Endothelial cell of umbilical vein (primary cell): ENCODE results near the gene RBMY1A1. TPM values are rescaled to one million over a fixed set of nuclear protein-coding genes. Genes with fewer than 3 reads are reported as not detected.
"Not testable (repeated sequence)": the region's sequence is repeated elsewhere in the genome, so short reads cannot be mapped to it uniquely, and the experiment has no call there.

Source experiments
- BruUV-seq: library from RNA; stranded (reverse); fragments of 400-500 nt; replicated peaks from 2 replicates; lab custom pipeline; 2021; lab: Mats Ljungman, UMichigan
- CTCF ChIA-PET: fragments of 300-600, 350-600 bp; sonication (Branson Sonifier 250); formaldehyde crosslinking; loops from one replicate; lab custom pipeline; 2021; ENCODE audit warnings: antibody characterized with exemption, inconsistent platforms; lab: Charles Lee
- POLR2A ChIA-PET: fragments of 300-600, 350-600 bp; sonication (Branson Sonifier 250); formaldehyde crosslinking; loops from one replicate; lab custom pipeline; 2021; ENCODE audit warnings: antibody characterized with exemption, inconsistent platforms; lab: Charles Lee
- DNase-seq: peaks from one replicate; pipeline ENCODE4 v3.0.0-alpha.2; 2011; ENCODE audit warnings: low read depth, low spot score
- FAIRE-seq: peaks from 2 replicates; lab custom pipeline; 2011; peaks lifted over from hg19 to GRCh38; lab: Jason Lieb, UNC
- H2AFZ ChIP-seq: 2 replicates; pipeline ENCODE4 v1.6.0; 2012; ENCODE audit warnings: low read depth, low read length, control low read depth, inconsistent platforms
- H3K27ac ChIP-seq: 2 replicates; pipeline ENCODE4 v1.5.1; 2011; ENCODE audit warnings: low read depth, mild to moderate bottlenecking, control low read depth, low read length, moderate library complexity; ENCODE audit not compliant: insufficient read depth
- H3K27me3 ChIP-seq, 2 experiments: 2 replicates each; pipeline versions ENCODE4 v1.6.0 to v1.6.1; 2011; ENCODE audit warnings: low read length in 2 of 2, mixed read lengths in 1 of 2; ENCODE audit not compliant: control insufficient read depth in 2 of 2, insufficient read depth in 2 of 2
- H3K36me3 ChIP-seq, 2 experiments: 2 replicates in 1 of 2; 3 replicates in 1 of 2; pipeline ENCODE4 v1.5.1; 2011; ENCODE audit warnings: low read length in 2 of 2, mild to moderate bottlenecking in 1 of 2, moderate library complexity in 1 of 2; ENCODE audit not compliant: control insufficient read depth in 2 of 2, insufficient read depth in 2 of 2; ENCODE audit errors: extremely low read depth in 1 of 2
- H3K4me1 ChIP-seq: 3 replicates; pipeline ENCODE4 v1.5.1; 2011; ENCODE audit warnings: mild to moderate bottlenecking, low read length; ENCODE audit not compliant: control insufficient read depth, insufficient read depth; ENCODE audit errors: extremely low read depth
- H3K4me2 ChIP-seq: 2 replicates; pipeline ENCODE4 v1.6.1; 2011; ENCODE audit warnings: low read length, control low read depth, mixed read lengths; ENCODE audit not compliant: insufficient read depth
- H3K4me3 ChIP-seq, 3 experiments: fragments of 200-600 bp in 1 of 3; sonication (generic), shearing (Covaris generic) in 1 of 3; replicated peaks in 1 of 3; 2 replicates each; pipeline ENCODE4 v1.5.1; 2011 to 2016; ENCODE audit warnings: control low read depth in 3 of 3, low read length in 3 of 3, mild to moderate bottlenecking in 2 of 3, inconsistent platforms in 1 of 3, low read depth in 1 of 3, moderate library complexity in 1 of 3; ENCODE audit not compliant: insufficient read depth in 1 of 3
- H3K79me2 ChIP-seq: 2 replicates; pipeline ENCODE4 v1.6.0; 2012; ENCODE audit warnings: low read length, inconsistent platforms; ENCODE audit not compliant: control insufficient read depth, insufficient read depth
- H3K9ac ChIP-seq: replicated peaks from 2 replicates; pipeline ENCODE3; 2011; ENCODE audit warnings: low read length, control low read depth; ENCODE audit not compliant: insufficient read depth; ENCODE audit errors: extremely low read depth
- H3K9me1 ChIP-seq: replicated peaks from 3 replicates; pipeline ENCODE4 v1.6.0; 2011; ENCODE audit warnings: mild to moderate bottlenecking, low read length; ENCODE audit not compliant: control insufficient read depth, insufficient read depth; ENCODE audit errors: extremely low read depth
- H3K9me3 ChIP-seq: replicated peaks from 2 replicates; pipeline ENCODE4 v1.5.1; 2012; ENCODE audit warnings: low read length, inconsistent platforms; ENCODE audit not compliant: control insufficient read depth, insufficient read depth
- H4K20me1 ChIP-seq: replicated peaks from 2 replicates; pipeline ENCODE3; 2011; ENCODE audit warnings: mild to moderate bottlenecking, low read length; ENCODE audit not compliant: control insufficient read depth, insufficient read depth; ENCODE audit errors: extremely low read depth
- CTCF ChIP-seq, 2 donors: IDR thresholded peaks; 1 replicate in 1 of 2; 2 replicates in 1 of 2; pipeline ENCODE4 v1.5.1; 2011; ENCODE audit warnings: low read length in 2 of 2, mild to moderate bottlenecking in 2 of 2, moderate library complexity in 2 of 2, control low read depth in 1 of 2, inconsistent platforms in 1 of 2, low read depth in 1 of 2; ENCODE audit not compliant: insufficient read depth in 1 of 2; ENCODE audit errors: extremely low read depth in 1 of 2
- EZH2 ChIP-seq: IDR thresholded peaks from 2 replicates; pipeline ENCODE4 v1.6.1; 2012; ENCODE audit warnings: borderline replicate concordance, low read depth, mild to moderate bottlenecking, moderate library complexity, low read length, inconsistent platforms; ENCODE audit not compliant: severe bottlenecking
- FOS ChIP-seq: IDR thresholded peaks from 2 replicates; pipeline ENCODE4 v1.6.1; 2011; ENCODE audit warnings: mild to moderate bottlenecking, low read length, moderate library complexity, borderline replicate concordance; ENCODE audit not compliant: insufficient read depth
- GATA2 ChIP-seq: IDR thresholded peaks from 2 replicates; pipeline ENCODE4 v1.7.0; 2011; ENCODE audit warnings: low read depth, mild to moderate bottlenecking, moderate library complexity, mixed read lengths, low read length; ENCODE audit not compliant: insufficient read length, insufficient read depth
- JUN ChIP-seq: IDR thresholded peaks from 2 replicates; pipeline ENCODE4 v1.6.1; 2011; ENCODE audit warnings: borderline replicate concordance, low read depth; ENCODE audit not compliant: insufficient read length, insufficient read depth
- MAX ChIP-seq: IDR thresholded peaks from 2 replicates; pipeline ENCODE4 v1.6.1; 2011; ENCODE audit not compliant: insufficient read depth, insufficient read length
- MYC ChIP-seq: IDR thresholded peaks from one replicate; pipeline ENCODE4 v1.6.1; 2011; ENCODE audit warnings: mild to moderate bottlenecking, low read depth, low read length
- POLR2A ChIP-seq: IDR thresholded peaks from 2 replicates; pipeline ENCODE4 v1.6.1; 2012; ENCODE audit warnings: low read depth, mild to moderate bottlenecking, control low read depth, low read length
- POLR2AphosphoS5 ChIP-seq: IDR thresholded peaks from 2 replicates; pipeline ENCODE4 v1.6.1; 2012; ENCODE audit warnings: low read depth, mild to moderate bottlenecking, control low read depth, low read length, moderate library complexity; ENCODE audit not compliant: insufficient read depth
- dilution Hi-C: fragments of 300-500 bp; cut with MboI; formaldehyde crosslinking; loops from one replicate; pipeline ENCODE4 v1.15.0; 2019; ENCODE audit warnings: low sequenced_read_pairs; ENCODE audit not compliant: extremely low pct_ligation_motif_present
- intact Hi-C: fragments of 100-400 bp; cut with micrococcal nuclease; formaldehyde crosslinking; loops from one replicate; pipeline ENCODE4 v1.10.0; 2022
- polyA plus RNA-seq, 4 experiments: library from polyadenylated mRNA; depleted of rRNA in 3 of 4; stranded (reverse) in 3 of 4; unstranded in 1 of 4; fragments of >200 nt; gene quantifications; 2 replicates each; pipeline versions ENCODE4 v1.2.1 to v1.2.3, GENCODE V29; 2011 to 2012; ENCODE audit warnings: missing spikeins in 1 of 4
- total RNA-seq: library from RNA; stranded (reverse); gene quantifications from 2 replicates; pipeline ENCODE4 v1.2.3, GENCODE V29; 2021

Gene RBMY1A1
- total and polyA plus RNA-seq, 2 donors (not counting 3 experiments of a cell fraction or from before 2014, with no cell fraction given): not detected

GRCh38 chrY:21592059-21592458 lies 57.4 kb downstream of the RBMY1A1 start:
- no peak overlapping the region for H3K4me3 ChIP-seq
- no peak overlapping the region for H3K9ac ChIP-seq
- no peaks in the 10 kb centered on the region for H3K4me1 ChIP-seq
- dilution Hi-C loops: no loop called here
- CTCF ChIA-PET: no interaction called here
- H3K27me3 ChIP-seq: no peaks in the 10 kb centered on the region
- TF ChIP-seq FOS (no peak), MYC (no peak), CTCF (IDR thresholded peaks at IDR 0.05; ENCODE audit: extremely low read depth in 1 of 2, insufficient read depth in 1 of 2, low read depth in 1 of 2, low read length in 2 of 2) (no peak), JUN (no peak), EZH2 (no peak), MAX (no peak), GATA2 (no peak), POLR2AphosphoS5 (no peak), POLR2A (no peak)
- H3K9me1 ChIP-seq: no peaks in the 10 kb centered on the region
- POLR2A ChIA-PET: no interaction called here
- no peaks in the 10 kb centered on the region for H3K36me3 ChIP-seq
- H3K27ac ChIP-seq: no peak overlapping the region
- no peak overlapping the region for H3K4me2 ChIP-seq
- FAIRE-seq (no peak), DNase-seq (no peak)
- BruUV-seq: no TSS peak
- H2AFZ ChIP-seq: no peak overlapping the region
- no peaks in the 10 kb centered on the region for H3K9me3 ChIP-seq
- no peaks in the 10 kb centered on the region for H4K20me1 ChIP-seq
- no peaks in the 10 kb centered on the region for H3K79me2 ChIP-seq
- intact Hi-C loops: no loop called here

GRCh38 chrY:21596287-21596686 lies 61.6 kb downstream of the RBMY1A1 start:
- POLR2A ChIA-PET, H3K9me3 ChIP-seq, H3K27ac ChIP-seq, H3K36me3 ChIP-seq, H3K4me3 ChIP-seq, H4K20me1 ChIP-seq, dilution Hi-C loops, H3K4me1 ChIP-seq, H3K4me2 ChIP-seq, CTCF ChIA-PET, H3K9ac ChIP-seq, H2AFZ ChIP-seq, DNase-seq, H3K27me3 ChIP-seq, FAIRE-seq, H3K9me1 ChIP-seq, H3K79me2 ChIP-seq, intact Hi-C loops, BruUV-seq: not testable (repeated sequence)
